RWPE1 (cell line): Measurements from ENCODE around the gene YPEL5.

Experiments
- CTCF ChIA-PET: fragments of 350-600 bp; sonication (Branson Sonifier 250); formaldehyde crosslinking; extraction: SDS; loops from one replicate; lab custom pipeline; 2021; lab: Yijun Ruan, JAX
- POLR2A ChIA-PET: fragments of 400-600 bp; formaldehyde crosslinking; extraction: SDS; loops from one replicate; lab custom pipeline; 2020; ENCODE audit warnings: antibody characterized with exemption; ENCODE audit not compliant: low non-redundant PET; lab: Yijun Ruan, JAX
- DNase-seq: peaks from one replicate; pipeline ENCODE4 v3.0.0; 2012; ENCODE audit warnings: low spot score
- H3K27ac ChIP-seq: fragments of 450-650 bp; 2 replicates; pipeline ENCODE4 v1.5.1; 2017
- TF ChIP-seq, protein P1 (sequence below): fragments of 450-650 bp; conservative IDR thresholded peaks from 2 replicates; pipeline ENCODE4 v1.5.1; 2017; ENCODE audit warnings: low read depth, mild to moderate bottlenecking

The YPEL5 gene

GRCh38 chr2:30115141-30115980 lies 31.4 kb upstream of the YPEL5 start:
- peak; percentile 48 for DNase-seq
- ChIA-PET CTCF (interaction anchor here (0.6 to 2.0 kb wide), 8 partner anchors 12 to 1486 kb away, joined by 3 to 16 read pairs (median 4); no protein-coding TSS in a partner anchor), POLR2A (no interaction called here)
- H3K27ac ChIP-seq: no peak overlapping the region
- TF ChIP-seq, protein P1, sequence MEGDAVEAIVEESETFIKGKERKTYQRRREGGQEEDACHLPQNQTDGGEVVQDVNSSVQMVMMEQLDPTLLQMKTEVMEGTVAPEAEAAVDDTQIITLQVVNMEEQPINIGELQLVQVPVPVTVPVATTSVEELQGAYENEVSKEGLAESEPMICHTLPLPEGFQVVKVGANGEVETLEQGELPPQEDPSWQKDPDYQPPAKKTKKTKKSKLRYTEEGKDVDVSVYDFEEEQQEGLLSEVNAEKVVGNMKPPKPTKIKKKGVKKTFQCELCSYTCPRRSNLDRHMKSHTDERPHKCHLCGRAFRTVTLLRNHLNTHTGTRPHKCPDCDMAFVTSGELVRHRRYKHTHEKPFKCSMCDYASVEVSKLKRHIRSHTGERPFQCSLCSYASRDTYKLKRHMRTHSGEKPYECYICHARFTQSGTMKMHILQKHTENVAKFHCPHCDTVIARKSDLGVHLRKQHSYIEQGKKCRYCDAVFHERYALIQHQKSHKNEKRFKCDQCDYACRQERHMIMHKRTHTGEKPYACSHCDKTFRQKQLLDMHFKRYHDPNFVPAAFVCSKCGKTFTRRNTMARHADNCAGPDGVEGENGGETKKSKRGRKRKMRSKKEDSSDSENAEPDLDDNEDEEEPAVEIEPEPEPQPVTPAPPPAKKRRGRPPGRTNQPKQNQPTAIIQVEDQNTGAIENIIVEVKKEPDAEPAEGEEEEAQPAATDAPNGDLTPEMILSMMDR: peak; percentile 81

DNA sequence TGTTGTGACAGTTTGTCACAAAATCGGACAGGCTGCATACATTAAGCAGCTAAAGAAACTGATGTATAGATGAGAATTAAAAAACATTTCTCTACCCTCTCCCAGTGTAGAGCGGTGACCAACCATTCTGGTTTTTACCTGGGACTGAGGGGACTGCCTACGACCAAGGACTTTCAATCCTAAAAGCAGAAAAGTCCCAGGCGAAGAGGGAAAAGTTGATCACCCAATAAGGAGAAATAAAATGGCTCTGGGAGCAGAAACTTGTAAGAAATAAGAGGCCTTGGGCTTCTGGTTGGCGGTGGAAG lies 30.9 kb upstream of the YPEL5 start:
- ChIA-PET CTCF (interaction anchor here (0.8 to 1.5 kb wide), 2 partner anchors 26 to 1005 kb away, joined by 5 read pairs; no protein-coding TSS in a partner anchor), POLR2A (no interaction called here)
- no peak for DNase-seq
- H3K27ac ChIP-seq: no peak overlapping the region
- TF ChIP-seq, protein P1: peak; percentile 40; the same call in 1 of the 2 replicates

- ChIA-PET POLR2A (no interaction called here), CTCF (no interaction called here)
- TF ChIP-seq, protein P1: no peak
- no peak for DNase-seq
- H3K27ac ChIP-seq: no peak overlapping the region
Observed at GRCh38 chr2:30122362-30122761, 24.4 kb upstream of the YPEL5 start.

DNA sequence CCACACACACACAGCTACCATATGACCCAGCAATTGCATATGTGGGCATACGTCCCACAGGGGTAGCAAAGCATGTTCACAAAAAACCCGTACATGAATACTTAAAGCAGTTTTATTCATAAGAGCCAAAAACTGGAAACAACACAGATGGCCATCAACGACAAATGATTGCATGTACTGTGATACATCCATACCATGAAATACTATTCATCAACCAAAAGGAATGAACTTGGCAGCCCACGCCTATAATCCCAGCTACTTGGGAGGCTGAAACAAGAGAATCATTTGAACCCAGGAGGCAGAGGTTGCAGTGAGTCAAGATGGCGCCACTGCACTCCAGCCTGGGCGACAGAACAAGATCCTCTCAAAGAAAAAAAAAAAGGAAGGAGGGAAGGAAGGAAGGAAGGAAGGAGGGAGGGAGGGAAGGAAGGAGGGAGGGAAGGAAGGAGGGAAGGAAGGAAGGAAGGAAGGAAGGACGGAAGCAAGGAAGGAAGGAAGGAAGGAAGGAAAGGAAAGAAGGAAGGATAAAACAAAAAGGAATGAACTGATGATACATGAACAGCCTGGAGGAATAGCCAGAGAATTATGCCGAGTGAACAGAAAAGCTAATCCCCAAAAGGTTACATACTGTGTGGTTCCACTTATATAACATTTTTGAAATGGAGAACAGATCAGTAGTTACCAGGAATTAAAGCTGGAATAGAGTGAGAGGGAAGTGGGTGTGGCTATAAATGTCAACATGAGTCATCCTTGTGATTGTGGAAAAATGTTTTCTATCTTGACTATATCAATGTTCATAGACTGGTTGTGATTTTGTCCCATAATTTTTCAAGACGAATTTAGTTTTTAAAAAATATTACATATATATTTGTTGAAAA lies 19.6 kb upstream of the YPEL5 start:
- TF ChIP-seq, protein P1: no peak
- no peak overlapping the region for H3K27ac ChIP-seq
- peak; percentile 53 for DNase-seq
- CTCF ChIA-PET: interaction anchor here (0.5 to 0.8 kb wide), 3 partner anchors 12 to 79 kb away, joined by 3 to 11 read pairs (median 5); no protein-coding TSS in a partner anchor
- POLR2A ChIA-PET: no interaction called here

- no peak for DNase-seq
- ChIA-PET POLR2A (no interaction called here), CTCF (interaction anchor here (0.6 to 0.7 kb wide), 3 partner anchors 14 to 610 kb away, joined by 3 to 7 read pairs (median 3); no protein-coding TSS in a partner anchor)
- H3K27ac ChIP-seq: no peak overlapping the region
- TF ChIP-seq, protein P1: no peak
Observed at GRCh38 chr2:30134582-30134981, 12.2 kb upstream of the YPEL5 start.

GRCh38 chr2:30135541-30135940 lies 11.3 kb upstream of the YPEL5 start:
- CTCF ChIA-PET: no interaction called here
- DNase-seq: no peak
- POLR2A ChIA-PET: no interaction called here
- TF ChIP-seq, protein P1: no peak
- no peak overlapping the region for H3K27ac ChIP-seq
